ENCODE results near the gene FAM124A. TPM values are rescaled to one million over a fixed set of nuclear protein-coding genes. Genes with fewer than 3 reads are reported as not detected.

The FAM124A gene
- total RNA-seq, 1 experiment from 2014 or later = 3.1 TPM

DNA sequence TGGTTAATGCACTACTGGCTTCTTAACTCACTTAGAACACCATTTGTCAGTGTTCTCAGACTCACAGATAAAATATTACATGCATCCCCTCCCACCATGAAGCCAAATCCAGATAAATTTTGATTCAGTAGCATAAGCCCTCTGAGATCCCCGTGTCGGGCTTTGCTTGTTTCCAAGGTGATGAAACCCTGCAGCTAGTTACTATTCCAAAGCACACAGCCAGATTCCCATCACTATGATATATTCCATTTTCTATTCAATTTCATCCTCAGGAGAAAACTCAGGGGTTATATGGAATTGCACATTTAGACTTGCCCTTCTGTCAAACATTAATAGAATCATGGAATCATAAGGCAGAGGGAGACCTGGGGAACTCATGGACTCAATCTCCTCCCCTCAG lies 9.4 kb upstream of the FAM124A start:
- ChIA-PET POLR2A (no interaction called here), RAD21 (ENCODE audit: low non-redundant PET in 1 of 2, low total read pairs in 2 of 2, uncharacterized antibody in 2 of 2, unreplicated experiment in 2 of 2) (no interaction called here), CTCF (no interaction called here)
- H3K4me2 ChIP-seq (ENCODE audit: low read length) = no peak overlapping the region
- TF ChIP-seq TCF7L2 (IDR thresholded peaks at IDR 0.05; ENCODE audit: borderline replicate concordance, extremely low read depth, insufficient read depth, insufficient read length) = no peak
- TF ChIP-seq ELF1 (IDR thresholded peaks at IDR 0.05; ENCODE audit: borderline replicate concordance, low read depth) = no peak
- TF ChIP-seq ZFX (IDR thresholded peaks at IDR 0.05) = no peak
- no peak for TF ChIP-seq FOSL1 (IDR thresholded peaks at IDR 0.05; ENCODE audit: low read depth)
- peaks cover 58% of the 10 kb centered on the region for H3K27me3 ChIP-seq (ENCODE audit: insufficient read depth, low read length)
- H4K20me1 ChIP-seq (ENCODE audit: insufficient read depth) = no peaks in the 10 kb centered on the region
- H3K36me3 ChIP-seq (ENCODE audit: control insufficient read depth in 1 of 2, insufficient read depth in 2 of 2, low read length in 2 of 2) = no peaks in the 10 kb centered on the region
- H3K27ac ChIP-seq (ENCODE audit: low read depth, low read length) = no peak overlapping the region
- no peaks in the 10 kb centered on the region for H3K9me3 ChIP-seq (ENCODE audit: control insufficient read depth in 1 of 2, insufficient read depth in 1 of 2, low read depth in 1 of 2, low read length in 2 of 2)
- H3K4me1 ChIP-seq (ENCODE audit: control insufficient read depth in 1 of 2, insufficient read depth in 2 of 2, low read length in 2 of 2) = no peaks in the 10 kb centered on the region
- no TSS peak for BruUV-seq (replicated peaks)
- H3K9me2 ChIP-seq (ENCODE audit: insufficient read depth) = no peaks in the 10 kb centered on the region
- no peak overlapping the region for H3K4me3 ChIP-seq (replicated peaks in 1 of 2; ENCODE audit: low read depth in 1 of 2, low read length in 2 of 2)
- ATAC-seq = no peak
- no peak for DNase-seq (ENCODE audit: low read depth, low spot score)
- H3K79me2 ChIP-seq (ENCODE audit: insufficient read depth, low read length) = no peaks in the 10 kb centered on the region
- no peak overlapping the region for H3K9ac ChIP-seq (ENCODE audit: low read length)
- intact Hi-C loops (cut with micrococcal nuclease) = no loop called here
- H2AFZ ChIP-seq (ENCODE audit: low read depth, low read length, poor library complexity, severe bottlenecking) = no peak overlapping the region

DNA sequence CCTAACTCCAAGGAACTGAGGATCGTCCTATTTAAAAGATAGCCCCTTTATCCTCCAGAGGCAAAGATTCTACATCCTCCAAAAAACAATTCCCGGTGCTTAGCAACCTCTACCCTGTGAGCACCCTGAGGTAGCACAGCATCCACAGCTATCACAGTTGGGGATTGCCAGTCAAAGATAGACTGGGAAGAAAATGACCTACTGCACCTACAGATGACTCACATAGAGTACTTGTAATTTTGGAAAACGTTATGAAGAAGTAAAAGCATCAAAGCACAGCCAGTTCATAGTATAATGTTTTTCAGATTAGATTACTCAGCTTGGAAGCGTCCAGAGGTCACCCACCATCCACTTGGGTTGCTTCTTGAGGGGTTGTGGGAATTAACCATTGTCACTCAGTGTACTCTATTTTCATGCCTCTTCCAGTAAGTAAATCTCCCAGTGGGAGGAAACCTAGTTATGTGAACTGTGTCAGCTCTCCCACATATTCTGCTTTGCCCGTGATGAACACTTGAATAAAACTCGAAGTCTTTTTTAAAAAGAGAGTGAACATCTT lies 8.9 kb upstream of the FAM124A start:
- H3K27me3 ChIP-seq (ENCODE audit: insufficient read depth, low read length) = peaks cover 54% of the 10 kb centered on the region
- RAD21 ChIA-PET (ENCODE audit: low non-redundant PET in 1 of 2, low total read pairs in 2 of 2, uncharacterized antibody in 2 of 2, unreplicated experiment in 2 of 2) = no interaction called here
- no peaks in the 10 kb centered on the region for H3K36me3 ChIP-seq (ENCODE audit: control insufficient read depth in 1 of 2, insufficient read depth in 2 of 2, low read length in 2 of 2)
- DNase-seq (ENCODE audit: low read depth, low spot score) = no peak
- ATAC-seq = no peak
- H3K4me2 ChIP-seq (ENCODE audit: low read length) = no peak overlapping the region
- BruUV-seq (replicated peaks) = no TSS peak
- H3K4me1 ChIP-seq (ENCODE audit: control insufficient read depth in 1 of 2, insufficient read depth in 2 of 2, low read length in 2 of 2) = no peaks in the 10 kb centered on the region
- H3K9me2 ChIP-seq (ENCODE audit: insufficient read depth) = no peaks in the 10 kb centered on the region
- H3K79me2 ChIP-seq (ENCODE audit: insufficient read depth, low read length) = no peaks in the 10 kb centered on the region
- no peak overlapping the region for H3K27ac ChIP-seq (ENCODE audit: low read depth, low read length)
- no peak overlapping the region for H3K4me3 ChIP-seq (replicated peaks in 1 of 2; ENCODE audit: low read depth in 1 of 2, low read length in 2 of 2)
- no peak overlapping the region for H2AFZ ChIP-seq (ENCODE audit: low read depth, low read length, poor library complexity, severe bottlenecking)
- CTCF ChIA-PET = no interaction called here
- no peaks in the 10 kb centered on the region for H3K9me3 ChIP-seq (ENCODE audit: control insufficient read depth in 1 of 2, insufficient read depth in 1 of 2, low read depth in 1 of 2, low read length in 2 of 2)
- intact Hi-C loops (cut with micrococcal nuclease) = no loop called here
- no peaks in the 10 kb centered on the region for H4K20me1 ChIP-seq (ENCODE audit: insufficient read depth)
- POLR2A ChIA-PET = no interaction called here
- no peak overlapping the region for H3K9ac ChIP-seq (ENCODE audit: low read length)
- TF ChIP-seq SP1 (IDR thresholded peaks at IDR 0.05; ENCODE audit: low read depth) (no peak), POLR2A (IDR thresholded peaks at IDR 0.05; ENCODE audit: borderline replicate concordance, extremely low read depth, insufficient read depth, insufficient read length) (no peak), EGR1 (IDR thresholded peaks at IDR 0.05; ENCODE audit: low read depth) (no peak), ZFX (IDR thresholded peaks at IDR 0.05) (no peak), SRF (IDR thresholded peaks at IDR 0.05; ENCODE audit: low read depth) (no peak), POLR2AphosphoS5 (IDR thresholded peaks at IDR 0.05; ENCODE audit: low read depth, low read length) (no peak), RAD21 (IDR thresholded peaks at IDR 0.05; ENCODE audit: low read depth) (no peak), EZH2 (IDR thresholded peaks at IDR 0.05) (no peak), SIN3A (IDR thresholded peaks at IDR 0.05; ENCODE audit: low read depth) (no peak), ZNF274 (IDR thresholded peaks at IDR 0.05; ENCODE audit: low read depth, low read length) (no peak), FOSL1 (IDR thresholded peaks at IDR 0.05; ENCODE audit: low read depth) (no peak)
- TF ChIP-seq, protein P1, sequence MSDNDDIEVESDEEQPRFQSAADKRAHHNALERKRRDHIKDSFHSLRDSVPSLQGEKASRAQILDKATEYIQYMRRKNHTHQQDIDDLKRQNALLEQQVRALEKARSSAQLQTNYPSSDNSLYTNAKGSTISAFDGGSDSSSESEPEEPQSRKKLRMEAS (IDR thresholded peaks at IDR 0.05) = no peak
- TF ChIP-seq, protein P2, sequence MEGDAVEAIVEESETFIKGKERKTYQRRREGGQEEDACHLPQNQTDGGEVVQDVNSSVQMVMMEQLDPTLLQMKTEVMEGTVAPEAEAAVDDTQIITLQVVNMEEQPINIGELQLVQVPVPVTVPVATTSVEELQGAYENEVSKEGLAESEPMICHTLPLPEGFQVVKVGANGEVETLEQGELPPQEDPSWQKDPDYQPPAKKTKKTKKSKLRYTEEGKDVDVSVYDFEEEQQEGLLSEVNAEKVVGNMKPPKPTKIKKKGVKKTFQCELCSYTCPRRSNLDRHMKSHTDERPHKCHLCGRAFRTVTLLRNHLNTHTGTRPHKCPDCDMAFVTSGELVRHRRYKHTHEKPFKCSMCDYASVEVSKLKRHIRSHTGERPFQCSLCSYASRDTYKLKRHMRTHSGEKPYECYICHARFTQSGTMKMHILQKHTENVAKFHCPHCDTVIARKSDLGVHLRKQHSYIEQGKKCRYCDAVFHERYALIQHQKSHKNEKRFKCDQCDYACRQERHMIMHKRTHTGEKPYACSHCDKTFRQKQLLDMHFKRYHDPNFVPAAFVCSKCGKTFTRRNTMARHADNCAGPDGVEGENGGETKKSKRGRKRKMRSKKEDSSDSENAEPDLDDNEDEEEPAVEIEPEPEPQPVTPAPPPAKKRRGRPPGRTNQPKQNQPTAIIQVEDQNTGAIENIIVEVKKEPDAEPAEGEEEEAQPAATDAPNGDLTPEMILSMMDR (IDR thresholded peaks at IDR 0.05 in 2 of 3, conservative IDR thresholded peaks at IDR 0.05 in 1 of 3; ENCODE audit: borderline replicate concordance in 1 of 3, insufficient read depth in 1 of 3, low read depth in 2 of 3, low read length in 2 of 3) = no peak
- TF ChIP-seq, protein P3, sequence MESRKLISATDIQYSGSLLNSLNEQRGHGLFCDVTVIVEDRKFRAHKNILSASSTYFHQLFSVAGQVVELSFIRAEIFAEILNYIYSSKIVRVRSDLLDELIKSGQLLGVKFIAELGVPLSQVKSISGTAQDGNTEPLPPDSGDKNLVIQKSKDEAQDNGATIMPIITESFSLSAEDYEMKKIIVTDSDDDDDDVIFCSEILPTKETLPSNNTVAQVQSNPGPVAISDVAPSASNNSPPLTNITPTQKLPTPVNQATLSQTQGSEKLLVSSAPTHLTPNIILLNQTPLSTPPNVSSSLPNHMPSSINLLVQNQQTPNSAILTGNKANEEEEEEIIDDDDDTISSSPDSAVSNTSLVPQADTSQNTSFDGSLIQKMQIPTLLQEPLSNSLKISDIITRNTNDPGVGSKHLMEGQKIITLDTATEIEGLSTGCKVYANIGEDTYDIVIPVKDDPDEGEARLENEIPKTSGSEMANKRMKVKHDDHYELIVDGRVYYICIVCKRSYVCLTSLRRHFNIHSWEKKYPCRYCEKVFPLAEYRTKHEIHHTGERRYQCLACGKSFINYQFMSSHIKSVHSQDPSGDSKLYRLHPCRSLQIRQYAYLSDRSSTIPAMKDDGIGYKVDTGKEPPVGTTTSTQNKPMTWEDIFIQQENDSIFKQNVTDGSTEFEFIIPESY (IDR thresholded peaks at IDR 0.05; ENCODE audit: extremely low read depth, insufficient replicate concordance, low read length) = no peak
